ENCODE data around the gene PTTG1.

Gene PTTG1

GRCh38 chr5:160470437-160471361, 49.0 kb downstream of the PTTG1 start:
- TF ChIP-seq CTCF (IDR thresholded peaks at IDR 0.05; ENCODE audit: control extremely low read depth, extremely low read depth, low read depth, missing control alignments): no peak
- DNase-seq (ENCODE audit: extremely low spot score): no peak
- ChIA-PET CTCF (interaction anchor here (1.0 to 2.1 kb wide), 6 partner anchors 10 to 35 kb away, joined by 3 to 17 read pairs (median 4); no protein-coding TSS in a partner anchor), POLR2A (interaction anchor here (0.6 to 1.2 kb wide), 3 partner anchors 12 to 32 kb away, joined by 3 to 4 read pairs (median 3); no protein-coding TSS in a partner anchor)

- ChIA-PET CTCF (interaction anchor here (1.0 to 2.1 kb wide), 2 partner anchors 33 to 36 kb away, joined by 3 to 17 read pairs; no protein-coding TSS in a partner anchor), POLR2A (interaction anchor here (0.7 kb wide), 1 partner anchor 33 kb away, joined by 3 read pairs; no protein-coding TSS in a partner anchor)
- no peak for DNase-seq (ENCODE audit: extremely low spot score)
- TF ChIP-seq CTCF (IDR thresholded peaks at IDR 0.05; ENCODE audit: control extremely low read depth, extremely low read depth, low read depth, missing control alignments): no peak
These were observed 50.1 kb downstream of the PTTG1 start for GRCh38 chr5:160471761-160472160.

- no peak for DNase-seq (ENCODE audit: extremely low spot score)
- TF ChIP-seq CTCF (IDR thresholded peaks at IDR 0.05; ENCODE audit: control extremely low read depth, extremely low read depth, low read depth, missing control alignments): no peak
- ChIA-PET POLR2A (no interaction called here), CTCF (interaction anchor here (0.6 to 11.6 kb wide), 4 partner anchors 11 to 37 kb away, joined by 3 to 147 read pairs (median 4); no protein-coding TSS in a partner anchor)
These were observed 50.8 kb downstream of the PTTG1 start for GRCh38 chr5:160472482-160472881.

GRCh38 chr5:160473681-160474080, 52.0 kb downstream of the PTTG1 start:
- ChIA-PET POLR2A (no interaction called here), CTCF (interaction anchor here (0.7 to 11.6 kb wide), 7 partner anchors 9 to 34 kb away, joined by 3 to 147 read pairs (median 4); no protein-coding TSS in a partner anchor)
- no peak for DNase-seq (ENCODE audit: extremely low spot score)
- no peak for TF ChIP-seq CTCF (IDR thresholded peaks at IDR 0.05; ENCODE audit: control extremely low read depth, extremely low read depth, low read depth, missing control alignments)

- POLR2A ChIA-PET: no interaction called here
- TF ChIP-seq CTCF (IDR thresholded peaks at IDR 0.05; ENCODE audit: control extremely low read depth, extremely low read depth, low read depth, missing control alignments): no peak
- DNase-seq (ENCODE audit: extremely low spot score): no peak
- CTCF ChIA-PET: interaction anchor here (1.0 to 11.6 kb wide), 7 partner anchors 8 to 34 kb away, joined by 3 to 147 read pairs (median 5); no protein-coding TSS in a partner anchor
These were observed 52.4 kb downstream of the PTTG1 start for GRCh38 chr5:160474084-160474483.

- no peak for TF ChIP-seq CTCF (IDR thresholded peaks at IDR 0.05; ENCODE audit: control extremely low read depth, extremely low read depth, low read depth, missing control alignments)
- DNase-seq (ENCODE audit: extremely low spot score): no peak
- CTCF ChIA-PET: interaction anchor here (1.0 to 11.6 kb wide), 4 partner anchors 8 to 35 kb away, joined by 3 to 147 read pairs (median 8); no protein-coding TSS in a partner anchor
- POLR2A ChIA-PET: no interaction called here
These were observed 54.3 kb downstream of the PTTG1 start for GRCh38 chr5:160475864-160476438.
